ENCODE data around the gene SLCO3A1. TPM values are rescaled to one million over a fixed set of nuclear protein-coding genes. Genes with fewer than 3 reads are reported as not detected.

The SLCO3A1 gene
- total RNA-seq, 1 donor from 2014 or later: 6.3 TPM

GRCh38 chr15:91874171-91874570 is 20.7 kb downstream of the SLCO3A1 start:
- no peak for TF ChIP-seq CTCF (conservative IDR thresholded peaks at IDR 0.05)
- Mint-ChIP-seq H3K4me3 (no peak overlapping the region), H3K9me3 (peaks cover 6% of the 10 kb centered on the region), H3K36me3 (ENCODE audit: low read depth) (peaks cover 5% of the 10 kb centered on the region), H3K27me3 (ENCODE audit: low read depth) (no peaks in the 10 kb centered on the region), H3K4me1 (no peaks in the 10 kb centered on the region), H3K27ac (ENCODE audit: unreplicated experiment) (no peak overlapping the region)
- DNase-seq (ENCODE audit: low read depth, low spot score): no peak

GRCh38 chr15:91874992-91875660 is 21.6 kb downstream of the SLCO3A1 start:
- H3K27ac Mint-ChIP-seq (ENCODE audit: unreplicated experiment): no peak overlapping the region
- no peak for DNase-seq (ENCODE audit: low read depth, low spot score)
- H3K4me1 Mint-ChIP-seq: no peaks in the 10 kb centered on the region
- peaks cover 6% of the 10 kb centered on the region for H3K9me3 Mint-ChIP-seq
- no peak overlapping the region for H3K4me3 Mint-ChIP-seq
- H3K36me3 Mint-ChIP-seq (ENCODE audit: low read depth): peaks cover 5% of the 10 kb centered on the region
- no peak for TF ChIP-seq CTCF (conservative IDR thresholded peaks at IDR 0.05)
- H3K27me3 Mint-ChIP-seq (ENCODE audit: low read depth): no peaks in the 10 kb centered on the region

DNA sequence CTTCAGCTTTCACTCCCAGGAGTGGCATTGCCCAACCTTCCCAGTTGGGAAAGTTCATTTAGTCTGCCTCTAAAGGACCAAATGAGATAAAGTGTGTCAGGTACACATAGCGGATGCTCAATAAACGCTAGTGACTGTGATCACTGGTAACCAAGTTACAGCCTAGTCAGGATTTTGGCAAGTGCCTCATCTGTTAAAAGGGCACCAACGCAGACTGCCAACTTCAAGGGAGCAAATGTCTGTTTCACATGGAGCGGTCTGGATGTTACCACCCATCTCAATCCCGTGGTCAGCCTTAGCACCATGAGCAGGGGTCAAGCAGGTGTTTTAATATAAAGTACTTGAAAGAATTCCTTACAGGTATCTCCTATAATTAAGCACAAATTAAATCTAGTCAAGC is 22.7 kb downstream of the SLCO3A1 start:
- Mint-ChIP-seq H3K4me3 (no peak overlapping the region), H3K27ac (ENCODE audit: unreplicated experiment) (no peak overlapping the region), H3K36me3 (ENCODE audit: low read depth) (no peaks in the 10 kb centered on the region), H3K27me3 (ENCODE audit: low read depth) (no peaks in the 10 kb centered on the region), H3K4me1 (no peaks in the 10 kb centered on the region), H3K9me3 (no peaks in the 10 kb centered on the region)
- TF ChIP-seq CTCF (conservative IDR thresholded peaks at IDR 0.05): no peak
- DNase-seq (ENCODE audit: low read depth, low spot score): no peak

DNA sequence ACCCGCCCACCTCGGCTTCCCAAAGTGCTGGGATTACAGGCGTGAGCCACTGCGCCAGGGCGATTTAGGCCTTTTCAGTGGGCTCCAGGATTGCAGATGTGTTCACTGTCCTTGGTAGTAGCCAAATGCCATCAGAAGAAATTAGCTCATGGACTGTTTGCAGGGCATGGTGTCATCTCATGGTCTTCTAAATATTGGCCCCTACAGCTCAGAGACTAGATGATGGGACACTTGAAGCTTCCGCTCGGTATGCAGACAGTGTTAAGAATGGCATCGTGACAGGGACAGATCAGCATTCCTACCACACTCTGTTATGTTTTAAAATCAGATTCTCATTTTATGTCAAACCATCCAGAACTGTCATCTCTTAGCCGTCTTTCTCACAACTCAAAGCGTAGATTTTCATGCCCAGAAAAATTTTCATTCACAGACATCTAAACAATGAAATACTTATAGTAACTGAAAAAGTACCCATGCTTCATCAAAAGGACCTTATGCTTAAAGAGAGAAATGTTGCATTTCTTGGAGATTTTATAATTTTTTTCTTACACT is 24.9 kb downstream of the SLCO3A1 start:
- H3K4me3 Mint-ChIP-seq: no peak overlapping the region
- no peaks in the 10 kb centered on the region for H3K9me3 Mint-ChIP-seq
- DNase-seq (ENCODE audit: low read depth, low spot score): no peak
- peaks cover 7% of the 10 kb centered on the region for H3K4me1 Mint-ChIP-seq
- H3K27ac Mint-ChIP-seq (ENCODE audit: unreplicated experiment): no peak overlapping the region
- no peaks in the 10 kb centered on the region for H3K36me3 Mint-ChIP-seq (ENCODE audit: low read depth)
- H3K27me3 Mint-ChIP-seq (ENCODE audit: low read depth): no peaks in the 10 kb centered on the region
- no peak for TF ChIP-seq CTCF (conservative IDR thresholded peaks at IDR 0.05)

- no peaks in the 10 kb centered on the region for H3K36me3 Mint-ChIP-seq (ENCODE audit: low read depth)
- H3K27me3 Mint-ChIP-seq (ENCODE audit: low read depth): no peaks in the 10 kb centered on the region
- DNase-seq (ENCODE audit: low read depth, low spot score): no peak
- H3K4me3 Mint-ChIP-seq: no peak overlapping the region
- H3K9me3 Mint-ChIP-seq: no peaks in the 10 kb centered on the region
- no peak for TF ChIP-seq CTCF (conservative IDR thresholded peaks at IDR 0.05)
- H3K4me1 Mint-ChIP-seq: peaks cover 7% of the 10 kb centered on the region
- no peak overlapping the region for H3K27ac Mint-ChIP-seq (ENCODE audit: unreplicated experiment)
Observed at GRCh38 chr15:91879158-91879557, 25.6 kb downstream of the SLCO3A1 start.
